T-helper 2 cell treated with Interferon-gamma antibody and Interleukin-4, amounts not matched to agents 100 ng/mL and 5 ng/mL, for 36 hours (primary cell): ENCODE data around the gene MTHFD2L. TPM values are rescaled to one million over a fixed set of nuclear protein-coding genes. Genes with fewer than 3 reads are reported as not detected.
"Not testable (repeated sequence)": the region's sequence is repeated elsewhere in the genome, so short reads cannot be mapped to it uniquely, and the experiment has no call there.

Source experiments
- intact Hi-C: fragments of 100-400 bp; cut with micrococcal nuclease; formaldehyde crosslinking; loops from one replicate; pipeline ENCODE4 v1.15.1; 2023
- total RNA-seq: library from RNA; stranded (reverse); gene quantifications from 2 replicates; pipeline ENCODE4 v1.2.3, GENCODE V29; 2022

Gene MTHFD2L
- total RNA-seq, 1 donor from 2014 or later, result 9.1 TPM

DNA sequence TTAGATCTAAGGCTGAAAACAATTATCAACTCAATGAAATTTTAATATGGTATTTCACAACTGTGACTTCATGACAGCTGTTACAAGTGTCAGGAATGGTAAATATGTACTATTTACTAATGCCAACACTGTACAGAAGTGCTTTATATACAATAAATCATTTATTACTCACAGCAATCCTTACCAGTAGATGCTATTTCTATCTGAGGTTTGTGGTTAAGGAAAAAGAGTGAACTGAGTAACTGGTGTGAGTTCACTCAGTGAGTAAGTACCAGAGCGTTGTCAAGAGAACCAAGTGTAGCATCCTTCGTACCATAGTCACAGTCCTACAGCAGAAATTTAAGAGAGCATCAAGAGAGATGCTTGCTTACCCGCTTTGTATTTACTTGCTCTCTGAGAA, 23.3 kb downstream of the MTHFD2L start:
- intact Hi-C loops, result no loop called here

DNA sequence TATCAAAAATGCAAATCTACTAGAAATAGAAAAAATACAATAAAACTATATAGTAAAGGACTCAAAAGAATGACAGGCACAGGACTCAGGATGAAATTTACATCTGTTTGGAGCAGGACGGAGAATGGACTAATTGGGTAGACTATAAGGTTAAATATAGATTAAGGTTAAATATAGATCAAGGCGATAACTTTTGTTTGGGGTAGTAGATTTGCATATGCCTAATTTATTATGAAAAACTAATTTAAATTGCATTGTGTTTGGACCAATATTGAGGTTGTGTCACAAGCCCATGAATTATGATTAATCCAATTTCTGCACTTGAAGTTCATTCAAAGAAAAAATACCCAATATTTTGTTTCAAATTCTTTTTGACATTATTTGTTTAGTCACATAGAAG, 31.0 kb downstream of the MTHFD2L start:
- intact Hi-C loops, result loop anchor here (1.0 kb wide), 1 partner anchor 122 kb away; no protein-coding TSS in a partner anchor

DNA sequence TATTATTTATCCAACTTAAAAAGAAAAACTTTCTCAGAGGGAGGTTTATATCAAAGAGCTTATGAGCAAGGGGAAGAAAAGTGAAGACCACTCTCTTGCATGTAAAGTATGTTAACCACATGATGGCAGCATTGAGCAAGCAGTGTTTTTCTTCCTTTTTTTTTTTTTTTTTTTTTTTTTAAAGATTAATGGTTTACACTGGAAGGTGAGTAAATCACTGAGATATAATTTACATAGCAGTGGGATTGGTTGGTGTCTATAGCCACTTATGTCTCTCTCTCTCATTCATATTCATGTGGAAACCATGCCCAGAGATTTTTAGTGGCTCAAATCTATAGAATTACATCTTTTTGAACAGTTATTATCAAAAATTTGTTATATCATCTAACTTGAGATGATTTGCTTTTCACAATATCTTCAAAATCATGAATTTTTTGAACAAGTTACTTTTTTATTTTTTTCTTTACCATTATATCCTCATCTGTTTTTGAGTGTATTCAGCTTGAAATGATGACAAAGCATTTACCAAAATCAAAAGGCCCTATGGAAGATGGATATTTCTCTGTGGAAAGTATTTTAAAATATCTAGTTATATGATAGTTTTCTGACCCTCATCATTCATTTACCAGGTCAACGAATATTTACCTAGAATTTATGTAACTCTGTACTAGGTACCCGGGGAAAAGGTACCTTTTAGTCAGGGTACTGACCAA, 31.6 kb downstream of the MTHFD2L start:
- intact Hi-C loops, result loop anchor here (1.0 kb wide), 1 partner anchor 122 kb away; no protein-coding TSS in a partner anchor

DNA sequence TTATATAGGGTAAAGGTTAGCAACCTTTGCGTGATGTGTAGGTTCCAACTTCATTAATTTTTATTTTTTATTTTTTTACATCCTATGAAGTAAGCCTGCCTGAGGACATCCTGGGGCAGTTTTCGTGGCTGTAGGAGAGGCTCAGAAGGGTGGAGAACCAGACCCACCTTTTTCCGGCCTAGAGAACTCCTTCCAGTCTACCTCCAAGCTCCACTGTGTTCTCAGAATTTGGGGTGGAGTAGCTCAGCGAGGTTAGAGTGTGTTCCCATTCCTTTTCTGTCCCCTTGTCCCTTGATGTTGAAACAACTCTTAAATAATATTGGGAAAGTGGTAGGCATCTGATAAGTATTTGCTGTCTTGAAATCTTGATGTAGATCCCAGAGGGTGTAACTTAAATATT, 32.4 kb downstream of the MTHFD2L start:
- intact Hi-C loops, result no loop called here

DNA sequence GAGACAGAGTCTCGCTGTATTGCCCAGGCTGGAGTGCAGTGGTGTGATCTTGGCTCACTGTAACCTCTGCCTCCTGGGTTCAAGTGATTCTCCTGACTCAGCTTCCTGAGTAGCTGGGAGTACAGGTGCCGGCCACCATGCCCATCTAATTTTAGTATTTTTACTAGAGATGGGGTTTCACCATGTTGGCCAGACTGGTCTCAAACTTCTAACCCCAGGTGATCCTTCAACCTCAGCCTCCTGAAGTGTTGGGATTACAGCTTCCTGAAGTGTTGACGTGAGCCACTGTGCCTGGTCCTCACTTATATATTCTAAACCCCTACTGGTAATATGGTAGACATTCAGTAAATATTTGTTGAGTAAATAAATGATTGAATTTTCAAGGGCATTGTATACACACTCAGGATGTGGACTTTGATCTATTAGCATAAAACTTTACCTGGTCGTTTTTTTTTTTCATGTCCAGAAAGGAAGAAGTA, 33.0 kb downstream of the MTHFD2L start:
- intact Hi-C loops, result no loop called here

DNA sequence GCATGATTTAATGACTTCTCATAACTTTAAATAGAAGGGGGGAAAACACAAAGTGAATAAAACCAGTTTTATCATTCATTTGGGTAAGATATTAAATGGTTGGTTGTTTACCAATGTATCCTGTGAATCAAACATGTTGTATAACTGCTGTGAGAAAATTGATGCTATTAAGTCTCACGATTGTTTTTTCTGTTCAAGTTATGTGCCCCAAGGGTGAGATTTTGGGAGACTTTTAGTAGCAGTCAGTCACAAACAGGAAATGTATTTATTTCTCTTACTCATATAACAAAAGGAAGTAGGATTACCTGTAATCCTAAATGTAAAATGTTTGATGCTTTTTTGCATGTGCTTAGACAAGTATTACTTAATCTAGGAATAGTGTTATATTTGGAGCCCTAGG, 39.2 kb downstream of the MTHFD2L start:
- intact Hi-C loops, result no loop called here

DNA sequence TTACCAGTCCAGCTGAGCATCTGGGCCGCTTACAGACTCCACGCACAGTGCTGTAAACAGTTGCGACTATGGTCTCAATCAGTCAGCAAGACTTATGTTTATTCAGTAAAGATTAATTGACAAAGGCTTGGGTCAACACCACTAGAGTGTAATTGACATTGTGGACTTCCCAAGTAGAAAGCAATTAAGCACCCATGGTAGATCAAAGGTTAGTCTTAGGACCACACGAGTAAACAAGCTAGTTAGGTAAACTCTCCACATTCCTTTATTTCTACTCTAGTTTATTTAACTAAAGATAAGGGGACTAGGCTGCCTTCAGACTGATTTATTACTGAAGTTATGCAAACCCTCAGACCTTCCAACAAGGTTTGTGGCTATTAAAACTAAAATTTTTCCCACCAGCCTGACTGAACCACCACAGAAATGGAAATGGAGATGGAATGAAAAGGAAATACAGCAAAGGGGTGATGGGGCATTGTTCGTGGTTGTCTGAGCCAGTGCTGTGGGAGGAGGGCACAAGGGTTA, 44.2 kb downstream of the MTHFD2L start:
- intact Hi-C loops, result no loop called here

DNA sequence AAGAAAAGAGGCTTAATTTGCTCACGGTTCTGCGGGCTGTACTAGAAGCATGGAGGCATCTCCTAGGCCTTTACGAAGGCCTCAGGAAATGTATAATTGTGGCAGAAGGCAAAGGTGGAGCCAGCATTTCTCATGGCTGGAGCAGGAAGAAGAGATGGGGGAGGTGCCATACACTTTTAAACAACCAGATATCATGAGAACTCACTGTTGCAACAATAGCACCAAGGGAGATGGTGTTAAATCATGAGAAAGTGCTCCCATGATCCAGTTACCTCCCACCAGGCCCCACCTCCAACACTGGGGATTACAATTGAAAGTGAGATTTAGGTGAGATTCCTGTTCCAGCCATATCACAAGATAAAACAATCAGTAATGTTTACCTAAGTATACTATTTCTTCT, 45.5 kb downstream of the MTHFD2L start:
- intact Hi-C loops, result no loop called here

DNA sequence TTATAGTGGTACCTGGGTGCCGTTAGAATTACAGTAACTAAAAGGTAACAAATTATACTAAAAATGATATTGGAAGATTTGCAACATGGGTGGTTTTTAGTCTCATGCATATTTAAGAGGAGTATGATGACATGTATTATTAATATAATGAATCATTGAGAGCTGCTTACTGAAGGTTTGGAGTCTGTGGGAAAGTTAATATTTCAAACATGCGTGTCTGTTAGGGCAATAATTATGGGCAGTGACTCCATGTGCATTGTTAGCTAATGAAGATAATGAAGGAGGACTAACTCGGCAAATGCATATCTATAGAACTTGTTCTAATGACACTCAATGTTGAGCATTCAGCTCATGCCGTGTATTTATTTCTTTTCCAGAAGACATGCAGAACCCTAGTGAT, 47.1 kb downstream of the MTHFD2L start:
- intact Hi-C loops, result no loop called here

DNA sequence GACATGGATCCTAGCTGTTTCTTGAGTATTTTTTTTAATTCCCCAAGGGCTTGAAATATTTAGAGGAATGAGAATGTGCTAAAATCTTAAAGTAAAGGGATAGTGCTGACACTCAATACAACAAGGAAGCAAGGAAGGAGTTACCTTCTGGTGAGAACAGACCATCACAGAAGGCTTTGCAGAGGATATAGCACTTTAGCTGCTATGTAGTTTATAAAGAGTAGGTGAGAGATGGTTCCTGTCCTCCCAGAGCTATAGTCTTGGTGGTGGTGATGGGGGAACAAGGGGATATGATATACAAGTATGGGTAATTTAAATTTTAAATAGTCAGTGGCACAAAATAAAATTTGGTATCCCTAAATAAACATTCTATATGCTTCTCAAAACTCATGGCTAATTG, 47.6 kb downstream of the MTHFD2L start:
- intact Hi-C loops, result no loop called here

DNA sequence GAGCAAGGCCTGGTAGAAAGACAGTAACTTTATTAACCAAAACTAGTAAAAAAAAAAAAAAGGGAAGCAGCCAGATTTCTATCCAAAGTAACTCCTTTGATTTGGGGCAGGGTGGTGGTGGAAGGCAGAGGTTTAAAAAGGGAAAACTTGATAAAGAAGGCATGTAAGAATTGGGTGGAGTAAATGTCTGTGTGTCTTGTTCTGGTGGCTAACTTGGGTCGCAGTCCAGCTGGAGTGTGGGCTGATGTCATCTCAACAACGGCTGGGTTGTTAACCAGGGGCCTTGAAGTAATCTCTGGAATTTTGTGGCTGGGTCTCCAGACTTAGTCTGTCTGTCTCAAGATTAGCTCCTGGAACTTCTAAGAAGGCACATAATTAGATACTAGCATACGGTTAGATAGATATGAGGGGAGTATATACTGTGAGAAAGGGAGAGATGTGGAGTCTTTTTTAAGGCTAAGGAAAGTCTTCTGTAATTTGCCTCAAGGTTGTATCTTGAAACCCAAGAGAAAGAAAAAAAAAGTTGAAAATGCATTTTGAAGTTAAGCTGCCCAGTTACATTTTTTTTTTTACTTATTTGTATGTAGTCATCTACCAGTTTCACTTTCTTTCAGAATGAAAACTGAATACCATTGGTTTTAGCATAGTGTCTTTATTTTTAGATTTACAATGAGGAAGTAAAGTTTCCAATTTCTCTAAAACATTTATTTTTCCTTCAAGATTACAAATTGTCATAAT, 48.3 kb downstream of the MTHFD2L start:
- intact Hi-C loops, result no loop called here

DNA sequence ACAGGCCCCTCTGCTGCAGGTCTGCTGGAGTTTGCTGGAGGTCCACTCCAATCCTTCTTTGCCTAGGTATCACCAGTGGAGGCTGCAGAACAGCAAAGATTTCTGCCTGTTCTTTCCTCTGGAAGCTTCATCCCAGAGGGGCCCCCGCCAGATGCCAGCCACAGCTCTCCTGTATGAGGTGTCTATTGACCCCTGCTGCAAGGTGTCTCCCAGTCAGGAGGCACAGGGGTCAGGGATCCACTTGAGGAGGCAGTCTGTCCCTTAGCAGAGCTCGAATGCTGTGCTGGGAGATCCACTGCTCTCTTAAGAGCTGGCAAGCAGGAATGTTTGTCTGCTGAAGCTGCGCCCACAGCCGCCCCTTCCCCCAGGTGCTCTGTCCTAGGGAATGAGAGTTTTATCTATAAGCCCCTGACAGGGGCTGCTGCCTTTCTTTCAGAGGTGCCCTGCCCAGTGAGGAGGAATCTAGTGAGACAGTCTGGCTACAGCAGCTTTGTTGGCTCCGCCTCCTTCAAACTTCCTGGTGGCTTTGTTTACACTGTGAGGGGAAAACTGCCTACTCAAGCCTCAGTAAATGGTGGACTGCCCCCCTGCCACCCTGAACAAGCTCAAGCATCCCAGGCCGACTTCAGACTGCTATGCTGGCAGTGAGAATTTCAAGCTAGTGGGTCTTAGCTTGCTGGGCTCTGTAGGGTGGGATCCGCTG, 56.7 kb downstream of the MTHFD2L start:
- intact Hi-C loops, result not testable (repeated sequence)

DNA sequence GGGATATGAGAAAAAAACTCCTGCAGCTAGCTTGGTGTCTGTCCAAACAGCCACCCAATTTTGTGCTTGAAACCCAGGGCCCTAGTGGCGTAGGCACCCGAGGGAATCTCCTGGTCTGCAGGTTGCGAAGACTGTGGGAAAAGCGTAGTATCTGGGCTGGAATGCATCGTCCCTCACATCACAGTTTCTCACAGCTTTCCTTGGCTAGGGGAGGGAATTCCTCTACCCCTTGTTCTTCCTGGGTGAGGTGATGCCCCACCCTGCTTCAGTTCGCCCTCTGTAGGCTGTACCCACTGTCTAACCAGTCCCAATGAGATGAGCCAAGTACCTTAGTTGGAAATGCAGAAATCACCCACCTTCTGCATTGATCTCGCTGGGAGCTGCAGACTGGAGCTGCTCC, 57.3 kb downstream of the MTHFD2L start:
- intact Hi-C loops, result not testable (repeated sequence)

DNA sequence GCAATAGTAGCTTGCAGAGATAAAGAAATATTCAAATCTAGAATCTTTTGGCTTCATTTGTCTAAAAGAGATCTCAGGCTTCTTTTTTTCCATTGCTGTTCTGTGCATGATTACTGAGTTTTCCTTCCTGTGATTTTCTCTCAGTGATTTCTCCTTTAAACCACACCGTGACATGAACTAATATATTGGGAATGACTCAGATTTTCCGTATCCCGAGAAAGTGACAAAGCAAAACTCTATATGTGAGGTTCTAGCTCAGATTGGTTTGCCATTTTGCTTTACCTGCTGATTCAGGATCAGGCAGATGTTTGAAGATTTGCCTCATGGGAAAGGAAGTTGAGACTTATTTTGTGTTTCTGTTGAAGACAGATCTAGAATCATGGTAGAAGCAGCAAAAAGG, 59.4 kb downstream of the MTHFD2L start:
- intact Hi-C loops, result no loop called here

DNA sequence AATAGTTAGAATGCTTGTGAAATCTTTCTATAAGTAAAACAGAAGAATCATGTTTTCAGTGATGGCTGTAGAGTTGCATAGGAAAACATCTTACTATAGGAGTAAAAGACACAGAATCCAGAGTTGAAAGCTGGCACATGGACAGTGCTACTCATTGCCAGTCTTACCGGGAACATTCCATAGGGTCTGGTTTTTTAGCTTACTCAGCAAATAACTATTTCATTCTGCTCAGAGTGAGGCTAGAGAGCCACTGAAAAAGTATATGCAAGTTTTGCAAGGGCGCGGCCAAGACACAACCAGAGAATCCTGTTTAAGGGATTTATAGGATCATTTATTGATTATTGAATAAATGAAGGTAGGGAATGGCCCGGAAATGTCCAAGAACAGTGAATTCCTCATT, 60.3 kb downstream of the MTHFD2L start:
- intact Hi-C loops, result no loop called here

DNA sequence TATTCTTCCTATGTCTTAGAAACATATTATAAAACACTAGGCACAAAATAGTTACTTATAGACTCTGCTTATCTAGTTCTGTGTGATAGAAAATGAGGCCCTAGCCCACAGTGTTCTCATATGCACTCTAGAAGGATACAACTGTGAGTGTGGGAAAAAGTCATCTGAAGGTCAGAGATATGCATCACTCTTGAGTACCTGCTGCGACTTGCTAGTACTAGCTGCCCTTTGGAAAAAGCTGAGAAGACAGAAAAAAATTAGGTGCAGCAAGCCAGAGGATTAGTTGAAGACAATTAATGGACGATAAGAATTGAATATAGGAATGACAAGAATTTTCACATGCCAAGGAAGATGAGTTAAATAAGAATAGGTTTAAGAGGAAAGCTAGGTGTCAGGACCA, 61.3 kb downstream of the MTHFD2L start:
- intact Hi-C loops, result no loop called here

DNA sequence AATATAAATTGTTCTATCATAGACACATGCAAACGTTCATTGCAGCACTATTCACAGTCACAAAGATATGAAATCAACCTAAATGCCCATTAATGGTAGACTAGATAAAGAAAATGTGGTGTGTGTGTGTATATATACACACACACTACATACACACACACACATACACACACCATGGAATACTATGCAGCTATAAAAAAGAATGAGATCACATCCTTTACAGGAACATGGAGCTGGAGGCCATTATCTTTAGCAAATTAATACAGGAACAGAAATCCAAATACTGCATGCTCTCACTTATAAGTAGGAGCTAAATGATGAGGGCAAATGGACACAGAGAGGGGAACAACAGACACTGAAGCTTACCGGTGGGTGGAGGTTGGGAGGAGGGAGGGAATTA, 65.2 kb downstream of the MTHFD2L start:
- intact Hi-C loops, result no loop called here

DNA sequence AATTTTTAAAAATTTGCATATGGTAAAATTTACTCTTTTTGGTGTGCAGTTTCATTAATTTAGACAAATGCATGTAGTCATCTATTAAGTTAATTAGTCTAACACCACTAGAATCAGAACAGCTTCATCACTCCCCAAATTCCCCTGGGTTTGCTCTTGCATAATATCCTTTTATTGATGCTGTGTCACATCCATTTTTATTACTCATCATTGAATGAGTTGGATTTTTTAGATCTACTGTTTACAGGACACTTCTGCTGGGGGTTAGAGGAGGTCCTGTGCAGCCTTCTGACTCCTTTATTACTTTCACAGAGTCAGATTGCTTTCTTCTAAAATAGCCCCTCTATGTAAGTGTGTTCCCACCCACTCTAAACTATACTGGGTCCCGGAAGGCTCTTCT, 65.9 kb downstream of the MTHFD2L start:
- intact Hi-C loops, result no loop called here

DNA sequence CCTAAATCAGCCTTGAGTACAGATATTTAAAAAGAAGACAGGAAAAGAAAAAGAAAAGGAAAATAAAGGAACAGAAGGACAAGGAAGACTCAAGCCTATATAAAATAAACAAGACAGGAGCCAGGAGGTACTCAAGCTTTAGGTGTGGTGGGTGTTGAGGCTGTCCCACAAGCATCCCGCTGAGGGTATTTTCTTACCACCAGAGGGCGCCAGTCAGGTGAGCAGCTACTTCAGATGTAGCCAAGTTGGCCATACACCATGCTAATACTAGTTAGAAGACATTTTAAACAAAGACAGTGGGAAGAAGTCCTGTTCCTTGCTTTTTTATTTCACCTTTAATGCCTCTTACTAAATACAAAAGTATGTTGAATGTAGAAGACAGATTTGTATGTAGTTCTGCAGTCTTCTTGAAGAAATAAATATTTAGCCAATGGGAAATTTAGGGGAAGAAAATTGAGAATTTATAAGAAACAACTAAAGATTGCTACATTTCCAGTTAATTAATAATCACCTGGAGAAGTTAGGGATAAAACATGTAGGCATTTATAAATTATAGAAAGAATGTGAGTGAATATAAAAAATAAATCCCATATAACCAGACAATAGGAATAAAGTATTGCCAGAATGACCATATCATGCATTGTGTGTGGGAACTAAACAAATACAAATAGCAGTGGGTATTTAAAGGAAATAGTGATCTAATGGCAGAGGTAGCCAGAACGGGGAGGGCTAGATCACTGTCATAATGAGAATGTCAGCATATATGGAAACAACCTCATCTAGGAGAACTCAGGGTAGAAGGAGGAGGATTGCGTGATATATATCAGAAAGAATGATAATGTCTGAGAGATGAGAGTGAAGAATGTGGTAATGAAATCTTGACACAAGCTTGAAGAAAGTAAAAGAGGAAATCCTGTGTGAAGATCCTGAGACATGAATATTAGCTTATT, 71.0 kb downstream of the MTHFD2L start:
- intact Hi-C loops, result loop anchor here (1.0 to 2.0 kb wide), 2 partner anchors 82 to 442 kb away; no protein-coding TSS in a partner anchor

DNA sequence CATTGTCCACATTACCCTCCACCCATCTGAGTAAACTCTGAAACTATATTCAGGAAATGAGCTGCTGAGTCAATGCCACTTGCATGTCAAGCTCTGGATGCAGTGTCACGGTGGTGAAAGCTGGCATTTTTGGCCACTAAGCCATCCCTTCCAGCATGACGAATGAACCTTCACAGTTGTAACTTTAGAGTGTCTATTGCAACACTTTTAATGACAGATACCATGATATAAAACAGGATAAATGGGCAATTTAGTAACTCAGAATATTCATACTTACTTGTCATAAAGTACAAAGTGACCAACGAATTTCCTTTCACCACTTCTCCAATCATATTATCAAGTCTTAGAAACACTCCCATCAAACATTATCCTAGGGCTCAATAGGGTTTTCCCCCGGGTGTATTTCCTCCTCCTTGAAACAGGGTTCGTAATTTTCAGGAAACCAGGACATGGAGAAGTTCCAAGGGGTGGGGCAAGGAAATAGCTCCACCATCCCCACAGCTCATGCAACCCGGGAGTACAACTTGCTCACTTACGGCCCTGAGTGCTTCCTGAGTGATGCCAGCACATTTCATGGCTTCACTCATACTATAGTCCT, 73.1 kb downstream of the MTHFD2L start:
- intact Hi-C loops, result no loop called here
